Left ventricle myocardium inferior (tissue), 1 donor: ENCODE data around the gene SLC10A2. TPM values are rescaled to one million over a fixed set of nuclear protein-coding genes. Genes with fewer than 3 reads are reported as not detected.

Experiments
- DNase-seq: peaks from one replicate; pipeline ENCODE4 v3.0.0-alpha.2; 2020
- H3K27ac ChIP-seq: fragments of 200-600 bp; replicated peaks from 2 replicates; pipeline ENCODE4 v1.8.0; 2021
- H3K27me3 ChIP-seq: fragments of 200-600 bp; 2 replicates; pipeline ENCODE4 v1.8.0; 2021; ENCODE audit warnings: low read depth
- H3K36me3 ChIP-seq: fragments of 200-600 bp; 2 replicates; pipeline ENCODE4 v1.8.0; 2021
- H3K4me1 ChIP-seq: fragments of 200-600 bp; 2 replicates; pipeline ENCODE4 v1.8.0; 2021
- H3K4me3 ChIP-seq: fragments of 200-600 bp; 2 replicates; pipeline ENCODE4 v1.8.0; 2021; ENCODE audit warnings: mild to moderate bottlenecking, moderate library complexity
- H3K9me3 ChIP-seq: fragments of 200-600 bp; replicated peaks from 2 replicates; pipeline ENCODE4 v1.8.0; 2021
- intact Hi-C: fragments of 100-400 bp; cut with micrococcal nuclease; formaldehyde crosslinking; loops from one replicate; pipeline ENCODE4 v1.11.0; 2022
- total RNA-seq: library from RNA; stranded (reverse); fragmentation: NEBNext Ultra II Directional; extraction: Animal tissue kit (Norgen Biotek cat#: 25700); gene quantifications from one replicate; pipeline ENCODE4 v1.2.1, GENCODE V29; 2021
- TF ChIP-seq, protein P1 (sequence below): fragments of 200-600 bp; IDR thresholded peaks from 2 replicates; pipeline ENCODE4 v1.8.0; 2021; ENCODE audit warnings: antibody characterized with exemption, mild to moderate bottlenecking, borderline replicate concordance
- donor health status: DM: no; HTN: yes; CAD: no; lungs with severe emphysema.

The SLC10A2 gene
- total RNA-seq, 1 donor from 2014 or later, result not detected

DNA sequence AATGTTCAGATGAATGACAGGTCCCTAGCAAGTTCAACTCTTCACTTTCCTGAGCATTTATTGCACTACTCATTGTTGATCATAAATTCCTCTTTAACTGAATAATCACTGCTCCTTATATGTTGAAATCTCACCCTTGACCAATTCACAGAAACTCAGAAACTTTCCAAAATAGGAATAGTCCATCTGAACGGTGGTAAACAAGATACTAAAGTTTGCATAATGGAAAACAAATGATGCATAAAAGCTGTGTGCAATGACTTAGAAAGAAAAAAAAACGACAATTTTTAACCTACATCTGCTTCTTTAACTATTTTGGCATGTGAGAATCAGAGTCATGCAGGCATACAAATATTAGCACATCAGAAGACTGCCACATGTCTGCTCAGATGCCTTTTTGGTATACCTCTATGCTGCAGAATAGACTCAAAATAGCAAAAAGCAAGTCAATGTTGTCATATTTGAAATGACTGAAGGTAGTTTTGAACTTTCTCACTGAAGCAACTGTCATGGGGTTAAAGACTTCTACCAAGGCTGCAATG lies 34.8 kb downstream of the SLC10A2 start:
- Histone ChIP-seq H3K27ac (no peak overlapping the region), H3K4me3 (no peak overlapping the region), H3K9me3 (peaks cover 14% of the 10 kb centered on the region), H3K27me3 (no peaks in the 10 kb centered on the region), H3K36me3 (no peaks in the 10 kb centered on the region), H3K4me1 (no peaks in the 10 kb centered on the region)
- intact Hi-C loops, result no loop called here
- TF ChIP-seq, protein P1, sequence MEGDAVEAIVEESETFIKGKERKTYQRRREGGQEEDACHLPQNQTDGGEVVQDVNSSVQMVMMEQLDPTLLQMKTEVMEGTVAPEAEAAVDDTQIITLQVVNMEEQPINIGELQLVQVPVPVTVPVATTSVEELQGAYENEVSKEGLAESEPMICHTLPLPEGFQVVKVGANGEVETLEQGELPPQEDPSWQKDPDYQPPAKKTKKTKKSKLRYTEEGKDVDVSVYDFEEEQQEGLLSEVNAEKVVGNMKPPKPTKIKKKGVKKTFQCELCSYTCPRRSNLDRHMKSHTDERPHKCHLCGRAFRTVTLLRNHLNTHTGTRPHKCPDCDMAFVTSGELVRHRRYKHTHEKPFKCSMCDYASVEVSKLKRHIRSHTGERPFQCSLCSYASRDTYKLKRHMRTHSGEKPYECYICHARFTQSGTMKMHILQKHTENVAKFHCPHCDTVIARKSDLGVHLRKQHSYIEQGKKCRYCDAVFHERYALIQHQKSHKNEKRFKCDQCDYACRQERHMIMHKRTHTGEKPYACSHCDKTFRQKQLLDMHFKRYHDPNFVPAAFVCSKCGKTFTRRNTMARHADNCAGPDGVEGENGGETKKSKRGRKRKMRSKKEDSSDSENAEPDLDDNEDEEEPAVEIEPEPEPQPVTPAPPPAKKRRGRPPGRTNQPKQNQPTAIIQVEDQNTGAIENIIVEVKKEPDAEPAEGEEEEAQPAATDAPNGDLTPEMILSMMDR, result no peak
- no peak for DNase-seq

DNA sequence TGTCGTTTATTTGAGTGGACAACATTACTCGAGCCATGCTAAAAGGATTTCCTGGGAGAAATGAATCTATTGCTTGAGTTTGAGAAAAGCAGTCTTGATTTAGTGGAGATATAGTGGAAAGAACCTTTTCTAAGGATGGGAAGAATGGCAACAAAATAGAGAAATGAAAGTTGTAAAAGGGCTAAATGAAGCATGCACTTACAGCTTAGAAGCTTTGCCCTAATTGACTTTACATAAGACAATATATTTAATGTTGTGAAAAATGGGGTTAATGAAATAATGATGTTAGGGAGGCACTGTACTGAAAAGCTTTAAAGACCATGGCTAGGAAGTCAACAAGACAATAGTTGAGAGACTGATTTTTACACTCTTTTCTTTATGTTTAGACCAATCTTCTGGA lies 35.4 kb downstream of the SLC10A2 start:
- Histone ChIP-seq H3K27ac (no peak overlapping the region), H3K36me3 (no peaks in the 10 kb centered on the region), H3K4me1 (no peaks in the 10 kb centered on the region), H3K27me3 (no peaks in the 10 kb centered on the region), H3K4me3 (no peak overlapping the region), H3K9me3 (peaks cover 20% of the 10 kb centered on the region)
- DNase-seq, result no peak
- intact Hi-C loops, result no loop called here
- TF ChIP-seq, protein P1, result no peak

DNA sequence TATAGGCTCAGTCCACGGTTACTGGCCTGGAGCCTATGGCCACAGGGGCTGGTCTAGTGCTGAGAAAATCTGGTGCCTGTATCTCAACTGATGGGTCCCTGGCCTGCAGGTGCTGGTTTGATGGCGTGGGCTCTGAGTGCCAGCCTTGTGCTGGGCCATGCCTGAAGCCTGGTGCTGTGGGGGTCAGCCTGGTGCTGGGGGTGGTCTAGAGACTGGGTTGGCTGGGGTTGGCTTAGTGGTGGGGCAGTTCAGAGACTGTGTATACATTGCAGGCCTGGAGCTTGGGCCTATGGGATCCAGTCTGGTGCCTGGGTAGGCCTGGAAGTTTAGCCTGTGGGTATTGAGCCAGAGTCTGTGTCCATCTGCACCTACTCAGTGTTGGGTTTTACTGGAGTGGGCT lies 36.4 kb downstream of the SLC10A2 start:
- intact Hi-C loops, result no loop called here
- peaks cover 30% of the 10 kb centered on the region for H3K9me3 ChIP-seq
- no peak for DNase-seq

DNA sequence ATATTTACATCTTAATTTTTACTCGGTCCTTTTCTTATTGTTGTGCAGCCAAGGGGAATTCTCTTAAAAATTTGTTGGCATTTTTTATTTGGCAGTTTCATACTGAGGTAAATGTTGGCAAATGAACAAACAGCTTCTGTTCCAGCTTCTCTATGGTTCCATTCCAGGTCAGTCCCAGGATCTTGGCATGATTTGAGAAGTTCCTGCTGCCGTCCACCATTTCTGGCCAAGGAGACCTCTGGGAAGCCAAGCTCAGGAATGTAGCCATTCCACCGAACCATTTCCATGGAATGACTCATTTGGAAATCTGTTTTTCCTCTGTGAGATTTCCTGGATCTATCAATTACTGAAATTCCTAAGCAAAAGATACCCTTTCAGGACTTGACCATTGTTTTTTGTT lies 43.9 kb downstream of the SLC10A2 start:
- Histone ChIP-seq H3K27ac (no peak overlapping the region), H3K4me3 (no peak overlapping the region), H3K4me1 (peaks cover 8% of the 10 kb centered on the region), H3K27me3 (no peaks in the 10 kb centered on the region), H3K9me3 (peaks cover 31% of the 10 kb centered on the region), H3K36me3 (no peaks in the 10 kb centered on the region)
- intact Hi-C loops, result no loop called here
- DNase-seq, result no peak
- TF ChIP-seq, protein P1, result no peak

More for the DNA sequence above, 36.4 kb downstream of the SLC10A2 start:
- H3K27me3 ChIP-seq, result no peaks in the 10 kb centered on the region
- no peaks in the 10 kb centered on the region for H3K36me3 ChIP-seq
- TF ChIP-seq, protein P1, result no peak
- H3K4me1 ChIP-seq, result no peaks in the 10 kb centered on the region
- no peak overlapping the region for H3K27ac ChIP-seq
- H3K4me3 ChIP-seq, result no peak overlapping the region

DNA sequence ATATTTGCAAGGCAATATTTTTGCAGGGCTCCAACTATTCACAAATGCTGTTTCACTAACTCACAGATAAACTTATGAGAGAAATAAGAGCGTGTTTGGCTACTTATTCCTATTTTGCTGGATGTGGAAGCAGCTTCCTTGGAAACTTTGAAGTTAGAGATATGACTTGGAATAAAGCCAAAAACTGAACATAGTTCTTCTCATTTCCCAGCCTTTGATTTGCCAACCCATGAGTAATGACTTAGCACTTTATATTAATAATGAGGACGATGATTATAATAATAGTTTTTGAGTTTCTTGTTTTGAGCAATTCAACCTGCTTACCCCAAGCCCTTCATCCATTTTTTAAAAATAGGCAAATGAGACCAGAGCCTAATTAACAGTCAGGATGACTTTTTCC lies 47.7 kb downstream of the SLC10A2 start:
- Histone ChIP-seq H3K4me1 (peaks cover 8% of the 10 kb centered on the region), H3K4me3 (no peak overlapping the region), H3K27ac (no peak overlapping the region), H3K36me3 (no peaks in the 10 kb centered on the region), H3K9me3 (no peaks in the 10 kb centered on the region), H3K27me3 (no peaks in the 10 kb centered on the region)
- DNase-seq, result no peak
- intact Hi-C loops, result no loop called here
- TF ChIP-seq, protein P1, result no peak
